Measurements from ENCODE around the gene TUBA1B. TPM values are rescaled to one million over a fixed set of nuclear protein-coding genes. Genes with fewer than 3 reads are reported as not detected.

Gene TUBA1B
- total and polyA plus RNA-seq, 2 of the 8 experiments (the other 6 are each of a cell fraction or from before 2014, with no cell fraction given), result 2,092 to 6,837 TPM

GRCh38 chr12:49137476-49137875, 6.3 kb upstream of the TUBA1B start:
- H2BK20ac ChIP-seq (ENCODE audit: low read length), result no peak overlapping the region
- no peak overlapping the region for H4K91ac ChIP-seq (replicated peaks; ENCODE audit: insufficient read length, low read length)
- H4K5ac ChIP-seq (ENCODE audit: insufficient read length, low read depth, low read length), result no peak overlapping the region
- FAIRE-seq (no peak), DNase-seq (ENCODE audit: low read depth in 1 of 2, low spot score in 2 of 2) (no peak)
- no peaks in the 10 kb centered on the region for H3K79me1 ChIP-seq (ENCODE audit: low read depth, low read length)
- no peak overlapping the region for H3K18ac ChIP-seq (ENCODE audit: extremely low read depth, low read length)
- H3K27me3 ChIP-seq (replicated peaks in 1 of 4; ENCODE audit: control insufficient read depth in 3 of 4, extremely low read depth in 1 of 4, insufficient read depth in 3 of 4, low read length in 3 of 4), result no peaks in the 10 kb centered on the region
- no peak overlapping the region for H3K23ac ChIP-seq (ENCODE audit: insufficient read length)
- H4K20me1 ChIP-seq (replicated peaks in 1 of 2; ENCODE audit: control insufficient read depth in 1 of 2, insufficient read depth in 2 of 2, low read length in 2 of 2), result no peaks in the 10 kb centered on the region
- no peak for TF ChIP-seq CHD1 (IDR thresholded peaks at IDR 0.05; ENCODE audit: low read depth, low read length)
- no peak for TF ChIP-seq KDM4A (IDR thresholded peaks at IDR 0.05; ENCODE audit: low read depth, low read length, severe bottlenecking)
- TF ChIP-seq RAD21 (IDR thresholded peaks at IDR 0.05 in 1 of 2, conservative IDR thresholded peaks at IDR 0.05 in 1 of 2; ENCODE audit: low read depth in 2 of 2, low read length in 2 of 2), result no peak
- no peak for TF ChIP-seq TEAD4 (IDR thresholded peaks at IDR 0.05; ENCODE audit: low read depth, low read length)
- no peak for TF ChIP-seq CHD2 (IDR thresholded peaks at IDR 0.05; ENCODE audit: low read length)
- no peak for TF ChIP-seq ATF2 (IDR thresholded peaks at IDR 0.05; ENCODE audit: low read length)
- no peak for TF ChIP-seq SIN3A (conservative IDR thresholded peaks at IDR 0.05 in 1 of 2, IDR thresholded peaks at IDR 0.05 in 1 of 2; ENCODE audit: low read depth in 1 of 2, low read length in 2 of 2)
- TF ChIP-seq BACH1 (IDR thresholded peaks at IDR 0.05; ENCODE audit: low read length), result no peak
- no peak for TF ChIP-seq TBP (IDR thresholded peaks at IDR 0.05; ENCODE audit: low read depth, low read length)
- TF ChIP-seq, protein P1, sequence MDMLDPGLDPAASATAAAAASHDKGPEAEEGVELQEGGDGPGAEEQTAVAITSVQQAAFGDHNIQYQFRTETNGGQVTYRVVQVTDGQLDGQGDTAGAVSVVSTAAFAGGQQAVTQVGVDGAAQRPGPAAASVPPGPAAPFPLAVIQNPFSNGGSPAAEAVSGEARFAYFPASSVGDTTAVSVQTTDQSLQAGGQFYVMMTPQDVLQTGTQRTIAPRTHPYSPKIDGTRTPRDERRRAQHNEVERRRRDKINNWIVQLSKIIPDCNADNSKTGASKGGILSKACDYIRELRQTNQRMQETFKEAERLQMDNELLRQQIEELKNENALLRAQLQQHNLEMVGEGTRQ (IDR thresholded peaks at IDR 0.05; ENCODE audit: low read length), result no peak
- TF ChIP-seq HDAC2 (IDR thresholded peaks at IDR 0.05; ENCODE audit: borderline replicate concordance in 1 of 2, low read depth in 2 of 2, low read length in 2 of 2), result no peak
- H2BK5ac ChIP-seq (ENCODE audit: low read depth, low read length), result no peak overlapping the region
- no peak overlapping the region for H2AK5ac ChIP-seq (ENCODE audit: low read depth, low read length)
- H3K56ac ChIP-seq (replicated peaks; ENCODE audit: insufficient read length, low read depth, low read length), result no peak overlapping the region
- no peaks in the 10 kb centered on the region for H3K23me2 ChIP-seq (ENCODE audit: low read depth, low read length)
- H4K8ac ChIP-seq (ENCODE audit: extremely low read depth, insufficient read depth, low read length), result no peak overlapping the region
- CTCF ChIA-PET (ENCODE audit: partially characterized antibody), result interaction anchor here (0.8 to 1.0 kb wide), 3 partner anchors 40 to 48 kb away, joined by 3 to 4 read pairs (median 3); no protein-coding TSS in a partner anchor
- no peak overlapping the region for H3K27ac ChIP-seq (ENCODE audit: low read depth, low read length)
- 94% methylated on average over 1 of the region's 1 CpG; no CpG with 5 or more reads in 1 of the 2 experiments for WGBS, 2 experiments (ENCODE audit: extremely low coverage in 1 of 2, insufficient coverage in 1 of 2, insufficient read length in 1 of 2, insufficient replicate concordance in 2 of 2, low coverage in 1 of 2, low lambda C conversion rate in 2 of 2, missing lambda C conversion rate in 1 of 2)
- H3K9me3 ChIP-seq (ENCODE audit: insufficient read depth in 2 of 2, low read depth in 1 of 2, low read length in 1 of 2), result no peaks in the 10 kb centered on the region
- H2BK12ac ChIP-seq (ENCODE audit: low read depth, low read length), result no peak overlapping the region
- H3K9ac ChIP-seq (replicated peaks in 1 of 4; ENCODE audit: extremely low read depth in 1 of 4, low read depth in 3 of 4, low read length in 3 of 4), result no peak overlapping the region
- no peaks in the 10 kb centered on the region for H3K79me2 ChIP-seq (ENCODE audit: control insufficient read depth in 1 of 2, insufficient read depth in 2 of 2, low read length in 2 of 2)
- no peak overlapping the region for H3K4me3 ChIP-seq (ENCODE audit: extremely low read depth in 1 of 4, insufficient read depth in 2 of 4, low read depth in 3 of 4, low read length in 4 of 4)
- H2BK15ac ChIP-seq (ENCODE audit: low read length), result no peak overlapping the region
- no peak overlapping the region for H2AFZ ChIP-seq (ENCODE audit: low read length)
- no peak overlapping the region for H3K4me2 ChIP-seq (ENCODE audit: insufficient read depth in 1 of 2, low read depth in 2 of 2, low read length in 2 of 2)
- POLR2A ChIA-PET (ENCODE audit: partially characterized antibody), result no interaction called here
- H3K4me1 ChIP-seq (replicated peaks in 1 of 4; ENCODE audit: control insufficient read depth in 3 of 4, insufficient read depth in 4 of 4, low read length in 3 of 4), result no peaks in the 10 kb centered on the region
- no peak overlapping the region for H3K14ac ChIP-seq (ENCODE audit: insufficient read length)
- no peak overlapping the region for H3K4ac ChIP-seq (replicated peaks; ENCODE audit: insufficient read length, low read depth, low read length)
- no peaks in the 10 kb centered on the region for H3K36me3 ChIP-seq (ENCODE audit: control insufficient read depth in 2 of 4, insufficient read depth in 4 of 4, low read length in 3 of 4)
- H2BK120ac ChIP-seq (replicated peaks; ENCODE audit: low read depth, low read length), result no peak overlapping the region
